Upper lobe of left lung (tissue), 4 donors: ENCODE results near the gene SETBP1.

Experiments
- CTCF ChIP-seq, 6 experiments: fragments of 450-650 bp in 4 of 6; fragments of 200-600 bp in 2 of 6; sonication (generic) in 2 of 6; IDR thresholded peaks; one replicate each; pipeline ENCODE4 v1.5.1; 2016 to 2019; ENCODE audit warnings: antibody characterized with exemption in 6 of 6
- EP300 ChIP-seq, 4 donors: sonication (generic); formaldehyde crosslinking; IDR thresholded peaks; one replicate each; pipeline ENCODE4 v1.5.1; 2017; ENCODE audit warnings: antibody characterized with exemption in 4 of 4, control low read depth in 2 of 4

- no peak for TF ChIP-seq CTCF (IDR thresholded peaks at IDR 0.05)
- no peak for TF ChIP-seq EP300 (IDR thresholded peaks at IDR 0.05)
Measured at GRCh38 chr18:44850001-44850400, 169.3 kb downstream of the SETBP1 start.
